AG04450 (cell line): ENCODE results near the gene MBD2. TPM values are rescaled to one million over a fixed set of nuclear protein-coding genes. Genes with fewer than 3 reads are reported as not detected.

Source experiments
- CTCF ChIA-PET: fragments of 300-600, 350-600 bp; formaldehyde crosslinking; extraction: SDS; loops from one replicate; lab custom pipeline; 2022; ENCODE audit warnings: antibody characterized with exemption, inconsistent platforms; lab: Charles Lee
- POLR2A ChIA-PET: fragments of 350-600 bp; formaldehyde crosslinking; extraction: SDS; loops from one replicate; lab custom pipeline; 2021; ENCODE audit warnings: antibody characterized with exemption, inconsistent platforms; lab: Yijun Ruan, JAX
- DNase-seq: peaks from one replicate; pipeline ENCODE4 v3.0.0-alpha.2; 2011; ENCODE audit warnings: low read depth, low spot score
- H3K27ac ChIP-seq: one replicate; pipeline ENCODE4 v1.5.1; 2012; ENCODE audit warnings: low read depth, low read length, control low read depth
- H3K27me3 ChIP-seq: one replicate; pipeline ENCODE4 v1.6.0; 2012; ENCODE audit warnings: low read length; ENCODE audit not compliant: control insufficient read depth, insufficient read depth
- H3K4me3 ChIP-seq: 2 replicates; pipeline ENCODE4 v1.5.1; 2011; ENCODE audit warnings: mild to moderate bottlenecking, low read depth, low read length, control low read depth
- H3K9me3 ChIP-seq: 2 replicates; pipeline ENCODE4 v1.5.1; 2012; ENCODE audit warnings: low read length; ENCODE audit not compliant: control insufficient read depth, insufficient read depth
- CTCF ChIP-seq: IDR thresholded peaks from 2 replicates; pipeline ENCODE4 v1.5.1; 2011; ENCODE audit warnings: low read depth, low read length, control low read depth, inconsistent platforms
- polyA plus RNA-seq: library from polyadenylated mRNA; depleted of rRNA; stranded (reverse); fragments of >200 nt; gene quantifications from 2 replicates; pipeline ENCODE4 v1.2.3, GENCODE V29; 2011

The MBD2 gene
- polyA plus RNA-seq, 1 experiment = 30.6 TPM

GRCh38 chr18:54119524-54120019 is 104.9 kb downstream of the MBD2 start:
- peak; percentile 86 for TF ChIP-seq CTCF
- DNase-seq = peak; percentile 20
- Histone ChIP-seq H3K27ac (no peak overlapping the region), H3K4me3 (no peak overlapping the region), H3K9me3 (no peaks in the 10 kb centered on the region), H3K27me3 (no peaks in the 10 kb centered on the region)
- POLR2A ChIA-PET = no interaction called here
- CTCF ChIA-PET = interaction anchor here (0.6 to 2.7 kb wide), 17 partner anchors 9 to 1403 kb away, joined by 3 to 18 read pairs (median 4); no protein-coding TSS in a partner anchor

GRCh38 chr18:54117853-54118773 is 106.4 kb downstream of the MBD2 start:
- POLR2A ChIA-PET = no interaction called here
- Histone ChIP-seq H3K27ac (no peak overlapping the region), H3K4me3 (no peak overlapping the region), H3K9me3 (no peaks in the 10 kb centered on the region), H3K27me3 (no peaks in the 10 kb centered on the region)
- no peak for TF ChIP-seq CTCF
- no peak for DNase-seq
- CTCF ChIA-PET = interaction anchor here (0.6 to 3.1 kb wide), 5 partner anchors 9 to 551 kb away, joined by 3 to 18 read pairs (median 13); no protein-coding TSS in a partner anchor

- no peak for DNase-seq
- ChIA-PET POLR2A (no interaction called here), CTCF (interaction anchor here (0.9 to 3.1 kb wide), 2 partner anchors 11 to 15 kb away, joined by 3 to 13 read pairs; no protein-coding TSS in a partner anchor)
- H3K27ac ChIP-seq = no peak overlapping the region
- H3K4me3 ChIP-seq = no peak overlapping the region
- TF ChIP-seq CTCF = no peak
- H3K27me3 ChIP-seq = no peaks in the 10 kb centered on the region
- H3K9me3 ChIP-seq = no peaks in the 10 kb centered on the region
Measured at GRCh38 chr18:54116541-54117257, 107.8 kb downstream of the MBD2 start.

GRCh38 chr18:54112356-54112755 is 112.1 kb downstream of the MBD2 start:
- no peak overlapping the region for H3K4me3 ChIP-seq
- no peak overlapping the region for H3K27ac ChIP-seq
- H3K9me3 ChIP-seq = no peaks in the 10 kb centered on the region
- no peak for DNase-seq
- no peaks in the 10 kb centered on the region for H3K27me3 ChIP-seq
- TF ChIP-seq CTCF = no peak
- CTCF ChIA-PET = interaction anchor here (0.7 to 0.9 kb wide), 2 partner anchors 12 to 557 kb away, joined by 3 to 4 read pairs; no protein-coding TSS in a partner anchor
- POLR2A ChIA-PET = no interaction called here
